GM21619 (cell line): ENCODE data around the gene TNFSF11.
A peak's percentile ranks its signal among the peaks of the same experiment; 100 is the strongest.

Experiments
- ATAC-seq: cut with Tn5 transposase; IDR thresholded peaks from one replicate; pipeline ENCODE4 v1.9.1; 2021; ENCODE audit not compliant: unreplicated experiment

The TNFSF11 gene

GRCh38 chr13:42574011-42574410 lies at the start of gene TNFSF11:
TNFSF11 (plus strand) TSS chr13:42574152; CDS start chr13:42574304, 152 bp downstream.
- ATAC-seq = peak; percentile 27

GRCh38 chr13:42524487-42525034 lies 49.4 kb upstream of the TNFSF11 start:
- peak; percentile 84 for ATAC-seq

- ATAC-seq = peak; percentile 26
Measured at GRCh38 chr13:42525035-42525504, 48.9 kb upstream of the TNFSF11 start.

GRCh38 chr13:42526276-42526675 lies 47.7 kb upstream of the TNFSF11 start:
- no peak for ATAC-seq

- ATAC-seq = no peak
Measured at GRCh38 chr13:42526804-42527203, 47.1 kb upstream of the TNFSF11 start.

GRCh38 chr13:42532561-42533335 lies 41.2 kb upstream of the TNFSF11 start:
- no peak for ATAC-seq

- no peak for ATAC-seq
Measured at GRCh38 chr13:42533336-42533591, 40.7 kb upstream of the TNFSF11 start.

GRCh38 chr13:42534785-42535184 lies 39.2 kb upstream of the TNFSF11 start:
- no peak for ATAC-seq

GRCh38 chr13:42538996-42539395 lies 35.0 kb upstream of the TNFSF11 start:
- ATAC-seq = no peak

- ATAC-seq = no peak
Measured at GRCh38 chr13:42539670-42540069, 34.3 kb upstream of the TNFSF11 start.

GRCh38 chr13:42543215-42543797 lies 30.6 kb upstream of the TNFSF11 start:
- no peak for ATAC-seq

- no peak for ATAC-seq
Measured at GRCh38 chr13:42544246-42544926, 29.6 kb upstream of the TNFSF11 start.

- ATAC-seq = no peak
Measured at GRCh38 chr13:42545842-42546241, 28.1 kb upstream of the TNFSF11 start.

GRCh38 chr13:42547612-42548011 lies 26.3 kb upstream of the TNFSF11 start:
- ATAC-seq = no peak

- ATAC-seq = peak; percentile 96
Measured at GRCh38 chr13:42548731-42549551, 25.0 kb upstream of the TNFSF11 start.

GRCh38 chr13:42549552-42549936 lies 24.4 kb upstream of the TNFSF11 start:
- ATAC-seq = no peak

GRCh38 chr13:42551611-42552010 lies 22.3 kb upstream of the TNFSF11 start:
- ATAC-seq = no peak

GRCh38 chr13:42553098-42554046 lies 20.6 kb upstream of the TNFSF11 start:
- ATAC-seq = no peak

GRCh38 chr13:42559057-42559456 lies 14.9 kb upstream of the TNFSF11 start:
- ATAC-seq = no peak
